ENCODE results near the gene MAN2A1.
"Not testable (repeated sequence)": the region's sequence is repeated elsewhere in the genome, so short reads cannot be mapped to it uniquely, and the experiment has no call there.

The MAN2A1 gene

GRCh38 chr5:109866051-109866450 lies 176.3 kb downstream of the MAN2A1 start:
- DNase-seq (ENCODE audit: low spot score): no peak

- DNase-seq (ENCODE audit: low spot score): no peak
Measured at GRCh38 chr5:109868737-109869136, 179.0 kb downstream of the MAN2A1 start.

GRCh38 chr5:109873687-109874086 lies 184.0 kb downstream of the MAN2A1 start:
- DNase-seq (ENCODE audit: low spot score): no peak

DNA sequence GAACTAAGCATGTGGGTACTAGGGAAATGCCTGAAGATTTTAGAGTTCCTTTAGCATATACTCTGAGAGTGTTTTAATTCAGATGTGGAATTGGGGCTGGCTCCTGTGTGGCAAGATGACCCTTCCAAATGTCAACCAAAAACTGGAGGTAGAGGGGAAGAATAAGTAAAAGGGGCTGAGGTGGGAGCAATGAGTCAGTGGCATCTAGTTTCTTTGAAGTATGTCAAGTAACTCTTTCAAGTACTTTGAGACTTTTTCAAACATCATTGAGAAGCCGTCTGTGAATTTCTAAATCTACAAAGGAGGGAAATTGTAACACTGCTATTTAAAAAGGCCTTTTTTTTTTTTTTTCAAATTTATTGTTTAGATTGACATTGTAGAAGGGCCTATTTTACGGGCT lies 184.4 kb downstream of the MAN2A1 start:
- DNase-seq (ENCODE audit: low spot score): no peak

DNA sequence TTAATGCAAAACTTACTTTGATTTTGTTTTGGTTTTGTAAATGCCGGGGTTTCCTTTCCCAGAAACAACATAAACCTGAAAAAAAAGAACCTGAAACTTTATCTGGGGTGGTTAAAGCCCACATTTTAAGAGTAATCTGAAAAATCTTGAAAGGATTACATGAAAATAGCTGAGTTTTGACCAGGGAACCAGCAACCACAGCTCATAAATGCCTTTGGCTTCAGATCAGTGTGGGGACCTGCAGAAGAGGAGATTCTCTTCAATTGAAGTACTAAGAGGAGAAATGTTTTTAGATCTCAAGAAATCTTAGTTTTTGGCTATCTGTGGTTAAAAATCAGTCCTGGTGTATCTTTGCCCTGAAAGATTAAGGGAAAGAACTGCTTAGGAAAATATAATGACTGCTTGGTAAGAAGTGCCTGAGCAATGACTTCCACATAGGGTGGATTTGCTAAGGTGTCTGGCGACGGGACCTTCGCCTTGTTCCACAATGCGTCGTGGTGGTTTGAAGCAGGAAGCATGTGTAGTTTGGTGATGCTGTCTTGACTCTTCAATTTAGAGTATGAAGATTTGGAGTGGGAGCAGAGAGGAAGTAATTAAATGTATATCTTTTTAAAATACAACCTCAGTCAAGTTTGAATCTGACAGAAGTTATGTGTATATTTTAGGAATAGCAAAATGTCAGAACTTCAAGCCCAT lies 186.5 kb downstream of the MAN2A1 start:
- no peak for DNase-seq (ENCODE audit: low spot score)

- DNase-seq (ENCODE audit: low spot score): no peak
Measured at GRCh38 chr5:109876941-109877669, 187.4 kb downstream of the MAN2A1 start.

GRCh38 chr5:109877670-109878045 lies 187.9 kb downstream of the MAN2A1 start:
- no peak for DNase-seq (ENCODE audit: low spot score)

- no peak for DNase-seq (ENCODE audit: low spot score)
Measured at GRCh38 chr5:109878887-109879286, 189.2 kb downstream of the MAN2A1 start.

GRCh38 chr5:109880907-109881685 lies 191.4 kb downstream of the MAN2A1 start:
- no peak for DNase-seq (ENCODE audit: low spot score)

GRCh38 chr5:109882546-109882945 lies 192.8 kb downstream of the MAN2A1 start:
- DNase-seq (ENCODE audit: low spot score): no peak

DNA sequence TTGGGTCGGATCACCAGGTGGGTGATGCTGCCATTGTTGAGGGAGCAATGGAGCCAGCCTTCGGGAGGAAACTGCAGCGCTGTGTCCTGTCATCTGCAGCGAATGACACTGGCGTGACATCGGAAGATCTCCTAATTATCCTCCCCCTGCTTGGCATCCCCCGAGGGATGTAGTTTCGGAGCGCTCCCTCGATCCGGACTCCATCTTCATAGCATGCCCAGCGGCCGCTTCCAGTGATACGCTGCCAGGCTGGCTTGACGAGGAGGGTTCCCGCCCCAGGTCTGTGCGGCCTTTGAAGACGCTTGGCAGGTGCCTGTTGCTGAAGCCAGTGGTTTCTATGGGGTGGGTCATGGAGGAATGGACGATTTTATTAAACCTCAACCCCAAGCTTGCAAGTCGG lies 194.9 kb downstream of the MAN2A1 start:
- DNase-seq (ENCODE audit: low spot score): no peak

DNA sequence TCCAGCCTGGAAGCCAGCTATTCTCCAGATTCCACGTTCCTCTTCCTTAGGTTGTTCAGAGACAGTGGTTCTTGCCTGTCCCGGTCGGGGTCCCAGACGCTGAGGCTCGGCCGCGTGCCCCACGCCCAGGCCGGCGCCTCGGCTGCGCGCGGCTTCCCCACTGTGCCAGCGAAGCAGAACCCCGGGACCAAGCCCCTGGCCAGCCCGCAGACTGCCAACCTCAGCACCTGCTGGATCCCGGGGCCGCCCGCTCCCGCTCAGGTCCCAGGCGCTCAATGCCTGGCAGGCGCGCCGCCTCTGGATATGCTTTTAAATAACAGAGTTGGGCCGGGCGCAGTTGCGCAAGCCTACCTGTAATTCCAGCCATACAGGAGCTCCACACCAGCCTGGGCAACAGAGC lies 195.5 kb downstream of the MAN2A1 start:
- no peak for DNase-seq (ENCODE audit: low spot score)

DNA sequence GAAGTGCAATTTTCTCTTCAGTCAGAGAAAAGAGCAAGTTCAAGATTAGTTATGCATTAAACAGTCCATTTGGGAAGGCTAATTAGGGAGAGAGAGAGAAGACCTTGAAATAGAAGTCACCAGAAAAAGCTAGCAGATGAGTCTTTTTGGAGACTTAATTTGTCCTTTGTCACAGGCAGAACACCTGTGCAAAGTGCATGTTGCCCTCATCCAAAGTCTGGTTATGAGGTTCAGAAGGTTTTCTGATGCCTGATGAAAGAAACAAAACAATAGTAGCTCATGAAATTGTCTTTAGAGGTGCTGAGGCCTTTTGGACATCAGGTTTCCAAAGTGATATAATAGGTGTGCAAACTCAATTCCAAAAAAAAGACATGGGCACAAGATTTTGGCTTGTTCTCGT lies 199.3 kb downstream of the MAN2A1 start:
- no peak for DNase-seq (ENCODE audit: low spot score)

DNA sequence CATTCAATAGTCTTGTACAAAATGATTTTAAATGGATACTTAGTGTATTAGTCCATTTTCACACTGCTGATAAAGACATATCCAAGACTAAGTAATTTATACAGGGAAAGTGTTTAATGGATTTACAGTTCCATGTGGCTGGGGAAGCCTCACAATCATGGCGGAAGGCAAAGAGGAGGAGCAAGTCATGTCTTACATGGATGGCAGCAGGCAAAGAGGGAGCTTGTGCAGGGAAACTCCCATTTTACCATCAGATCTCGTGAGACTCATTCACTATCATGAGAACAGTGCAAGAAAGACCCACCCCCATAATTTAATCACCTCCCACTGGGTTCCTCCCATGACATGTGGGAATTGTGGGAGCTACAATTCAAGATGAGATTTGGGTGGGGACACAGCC lies 203.5 kb downstream of the MAN2A1 start:
- DNase-seq (ENCODE audit: low spot score): not testable (repeated sequence)

DNA sequence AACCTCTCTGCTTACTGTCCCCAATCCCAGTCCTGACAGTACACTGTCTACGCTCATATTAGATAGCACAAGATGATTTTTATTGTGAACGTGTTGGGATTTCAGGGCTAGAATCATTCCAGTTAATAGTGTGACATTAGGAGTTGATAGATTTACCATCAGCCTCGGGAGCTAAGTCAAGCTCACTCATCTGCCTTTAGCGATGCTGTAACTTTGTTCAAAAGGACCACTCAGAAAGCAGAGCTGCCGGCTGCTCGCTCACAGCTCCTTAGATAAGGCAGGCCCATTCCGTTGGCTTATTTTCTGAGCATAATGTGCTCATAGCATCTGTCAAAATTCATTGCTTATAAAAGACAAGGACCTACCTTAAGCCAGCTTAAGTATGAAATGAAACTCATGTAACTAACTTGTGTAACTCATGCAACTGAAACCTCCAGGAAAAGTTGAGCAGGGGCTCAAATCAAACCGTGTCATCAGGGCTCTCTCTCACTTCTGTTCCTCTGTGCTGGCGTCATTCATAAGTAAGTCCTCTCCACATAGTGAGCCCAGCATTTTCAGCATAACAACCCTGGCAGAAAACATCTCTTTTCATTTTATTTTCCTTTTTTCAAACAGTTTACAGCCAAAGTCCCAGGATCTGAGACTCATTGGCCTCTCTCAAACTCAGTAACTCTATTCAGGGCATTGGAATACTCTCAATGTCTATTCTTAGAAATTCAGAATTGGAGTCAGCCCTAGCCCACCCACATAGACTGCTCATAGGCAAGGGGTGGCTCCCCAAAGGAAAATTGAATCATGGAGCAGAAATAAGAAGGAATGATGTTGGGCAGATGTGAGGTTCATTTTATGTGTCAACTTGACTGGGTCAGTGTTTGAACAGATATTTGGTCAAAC lies 208.8 kb downstream of the MAN2A1 start:
- DNase-seq (ENCODE audit: low spot score): no peak

DNA sequence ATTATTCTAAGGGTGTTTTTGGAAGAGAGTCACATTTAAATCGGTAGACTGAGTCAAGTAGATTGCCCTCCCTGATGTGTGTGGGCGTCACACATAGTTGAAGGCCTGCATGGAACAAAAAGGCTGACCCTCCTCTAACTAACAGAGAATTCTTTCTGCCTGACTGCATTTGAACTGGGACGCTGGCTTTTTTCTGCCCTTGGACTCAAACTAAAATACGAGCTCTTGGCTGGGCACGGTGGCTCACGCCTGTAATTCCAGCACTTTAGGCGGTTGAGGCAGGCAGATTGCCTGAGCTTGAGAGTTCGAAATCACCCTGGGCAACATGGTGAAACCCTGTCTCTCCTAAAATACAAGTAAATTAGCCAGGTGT lies 209.4 kb downstream of the MAN2A1 start:
- no peak for DNase-seq (ENCODE audit: low spot score)

- no peak for DNase-seq (ENCODE audit: low spot score)
Measured at GRCh38 chr5:109900461-109900860, 210.7 kb downstream of the MAN2A1 start.

DNA sequence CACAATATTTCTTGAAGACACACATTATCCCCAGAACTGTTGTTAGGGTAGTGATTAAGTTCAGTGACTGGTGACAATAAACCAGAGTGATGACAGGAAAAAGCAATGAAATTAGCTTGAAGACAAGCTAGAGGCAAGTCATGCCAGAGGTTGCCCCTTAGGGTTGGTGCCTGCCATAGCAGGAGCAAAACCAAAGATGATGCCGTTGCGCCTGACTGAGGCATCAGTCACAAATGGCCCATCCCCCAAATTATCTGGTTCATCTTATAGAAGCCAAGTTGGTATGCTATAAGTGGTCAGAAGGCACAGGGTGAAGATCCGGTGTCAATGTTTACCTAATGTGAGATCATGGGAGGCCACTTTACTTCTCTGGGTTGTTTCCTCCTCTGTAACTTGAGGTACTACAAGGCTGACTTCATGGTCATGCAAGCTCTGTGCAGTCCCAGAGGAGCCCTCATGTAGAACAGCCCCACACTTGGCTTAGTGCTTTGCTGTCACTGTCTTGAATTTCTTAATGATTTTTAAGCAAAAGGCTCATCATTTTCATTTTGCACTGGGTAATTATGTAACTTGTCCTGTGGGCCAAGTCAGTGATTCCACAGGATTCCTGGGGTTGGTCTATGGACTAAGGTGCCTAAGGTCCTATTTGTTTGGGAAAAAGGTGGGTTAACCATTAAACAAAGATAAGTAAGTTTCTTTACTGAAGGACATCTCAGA lies 211.3 kb downstream of the MAN2A1 start:
- no peak for DNase-seq (ENCODE audit: low spot score)

DNA sequence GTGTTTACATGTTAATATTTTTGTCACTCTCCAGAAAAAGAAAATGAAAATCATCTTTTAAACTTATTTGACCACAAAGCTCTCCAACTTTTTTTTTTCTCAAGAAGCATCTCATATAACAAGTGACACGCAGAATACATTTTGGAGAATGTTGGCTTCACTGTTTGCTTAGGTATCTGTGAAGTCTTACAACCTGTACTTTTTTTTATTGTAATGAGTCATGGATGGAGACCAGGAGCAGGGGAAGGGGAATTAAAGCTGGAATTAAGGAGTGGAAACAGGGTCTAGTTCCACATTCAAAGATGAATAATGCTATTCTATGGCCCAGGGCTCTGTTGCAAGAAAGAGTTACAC lies 211.9 kb downstream of the MAN2A1 start:
- no peak for DNase-seq (ENCODE audit: low spot score)

- no peak for DNase-seq (ENCODE audit: low spot score)
Measured at GRCh38 chr5:109903061-109903460, 213.3 kb downstream of the MAN2A1 start.

GRCh38 chr5:109905906-109906305 lies 216.2 kb downstream of the MAN2A1 start:
- no peak for DNase-seq (ENCODE audit: low spot score)

- DNase-seq (ENCODE audit: low spot score): no peak
Measured at GRCh38 chr5:109907189-109907588, 217.5 kb downstream of the MAN2A1 start.

All from iPS-NIHi11 (cell line).